ENCODE measurements around the gene DYNC1I2.
"Not testable (repeated sequence)": the region's sequence is repeated elsewhere in the genome, so short reads cannot be mapped to it uniquely, and the experiment has no call there.

DYNC1I2 gene

DNA sequence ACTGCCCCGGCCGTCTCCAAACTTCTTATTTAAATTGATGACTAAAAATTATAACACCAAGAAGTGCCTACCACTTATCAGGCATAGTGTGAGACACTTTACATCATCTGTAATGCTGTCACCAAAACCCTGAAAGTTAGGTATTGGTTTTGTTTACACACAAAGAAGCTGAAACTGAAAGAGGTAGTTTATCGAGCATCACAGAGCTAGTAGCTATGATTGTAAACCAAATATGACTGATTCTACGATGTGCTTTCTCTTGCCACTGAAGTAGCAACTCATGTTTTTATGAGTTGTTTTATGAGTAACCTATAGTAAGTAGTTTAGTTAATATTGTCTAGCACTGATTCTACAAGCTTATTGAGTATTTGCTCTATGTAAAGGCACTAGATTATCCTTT is 31.5 kb downstream of the DYNC1I2 start:
- DNase-seq (ENCODE audit: low spot score), result no peak

DNA sequence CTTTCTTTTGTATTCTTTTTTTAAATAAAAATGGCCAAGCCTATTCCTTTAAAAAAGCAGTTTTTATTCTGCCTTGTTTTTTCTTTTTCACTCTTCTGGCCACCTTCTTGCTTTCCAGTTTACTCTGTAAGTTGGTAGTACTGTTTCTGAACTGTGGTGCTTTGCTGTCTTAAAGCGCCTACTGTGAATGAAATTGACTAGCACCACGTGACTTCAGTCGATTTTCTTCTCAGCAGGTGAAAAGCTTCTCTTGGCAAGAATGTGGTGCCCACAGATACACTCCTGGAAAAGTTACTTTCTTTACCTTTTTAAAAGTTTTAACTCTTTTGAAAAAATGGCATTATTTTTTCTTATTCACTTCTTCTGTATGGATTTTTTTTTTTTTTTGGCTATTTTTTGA is 32.4 kb downstream of the DYNC1I2 start:
- no peak for DNase-seq (ENCODE audit: low spot score)

DNA sequence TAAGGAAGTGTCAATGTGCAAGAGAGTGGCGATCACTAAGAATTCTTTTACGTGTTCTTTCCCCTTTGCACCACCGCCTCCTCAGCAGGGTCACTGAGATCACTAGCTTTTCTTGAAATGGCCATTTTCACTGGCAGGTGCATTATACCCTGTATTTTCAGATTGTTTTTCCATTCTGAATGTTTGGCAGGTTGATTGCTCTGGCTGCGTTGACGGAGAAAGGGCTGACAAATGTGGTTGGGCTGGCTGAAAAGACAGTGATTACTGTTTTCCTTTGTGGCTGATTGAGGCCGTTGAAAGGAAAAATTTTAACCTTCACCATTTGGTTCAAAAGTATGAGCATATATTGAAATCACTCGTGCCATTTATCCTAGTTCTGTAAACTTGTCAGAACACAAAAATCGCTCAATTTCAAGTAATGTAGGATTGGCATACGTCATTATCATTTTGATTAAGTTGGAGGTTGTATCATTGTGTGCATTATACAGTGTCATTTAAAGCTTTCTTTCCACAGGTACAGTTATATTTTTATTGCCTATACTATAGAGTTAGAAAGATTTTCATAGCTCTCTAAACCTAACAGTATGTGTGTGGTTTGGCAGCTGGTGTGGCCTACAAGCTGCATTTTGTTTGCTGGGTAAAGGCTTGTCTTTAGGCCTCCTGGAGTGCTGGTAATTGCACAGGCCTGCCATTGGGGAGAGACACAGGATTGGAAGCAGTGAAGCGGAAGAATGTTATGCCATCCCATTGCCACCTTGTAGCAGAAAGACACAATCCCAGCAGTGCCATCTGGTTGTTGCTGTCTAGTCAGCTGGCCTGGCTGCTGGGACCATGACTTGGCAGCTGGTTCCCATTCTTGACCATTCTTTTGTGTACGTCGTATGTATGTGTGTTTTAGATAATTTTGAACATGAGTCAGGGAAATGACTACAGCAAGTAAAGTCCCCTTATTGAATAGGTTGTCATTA is 36.7 kb downstream of the DYNC1I2 start:
- no peak for DNase-seq (ENCODE audit: low spot score)

DNA sequence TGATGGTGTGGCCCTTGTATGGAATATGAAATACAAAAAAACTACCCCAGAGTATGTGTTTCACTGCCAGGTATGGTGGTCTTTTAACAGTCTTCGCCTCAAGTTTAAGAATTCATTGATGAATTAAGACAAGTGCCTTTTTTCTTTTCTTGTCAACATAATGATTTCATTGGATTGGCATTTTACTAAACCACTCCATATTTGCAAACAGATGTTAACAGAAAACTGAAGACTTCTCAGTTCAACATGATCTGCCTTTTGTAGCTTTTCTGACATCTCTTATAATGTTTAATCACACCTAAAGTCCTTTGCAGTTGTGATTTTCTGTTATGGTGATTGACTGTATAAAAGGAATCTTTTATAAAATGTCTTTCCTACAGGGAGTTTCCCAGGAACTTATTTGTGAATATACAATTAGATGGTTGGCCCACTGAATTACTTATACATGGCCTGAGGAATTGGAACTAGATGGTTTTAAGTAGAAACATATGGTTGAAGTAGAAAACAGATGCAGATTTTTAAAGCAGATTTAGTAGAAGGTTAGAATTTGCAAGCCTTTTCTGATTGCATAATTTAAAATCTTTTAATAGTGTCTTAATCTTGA is 39.7 kb downstream of the DYNC1I2 start:
- DNase-seq (ENCODE audit: low spot score), result no peak

DNA sequence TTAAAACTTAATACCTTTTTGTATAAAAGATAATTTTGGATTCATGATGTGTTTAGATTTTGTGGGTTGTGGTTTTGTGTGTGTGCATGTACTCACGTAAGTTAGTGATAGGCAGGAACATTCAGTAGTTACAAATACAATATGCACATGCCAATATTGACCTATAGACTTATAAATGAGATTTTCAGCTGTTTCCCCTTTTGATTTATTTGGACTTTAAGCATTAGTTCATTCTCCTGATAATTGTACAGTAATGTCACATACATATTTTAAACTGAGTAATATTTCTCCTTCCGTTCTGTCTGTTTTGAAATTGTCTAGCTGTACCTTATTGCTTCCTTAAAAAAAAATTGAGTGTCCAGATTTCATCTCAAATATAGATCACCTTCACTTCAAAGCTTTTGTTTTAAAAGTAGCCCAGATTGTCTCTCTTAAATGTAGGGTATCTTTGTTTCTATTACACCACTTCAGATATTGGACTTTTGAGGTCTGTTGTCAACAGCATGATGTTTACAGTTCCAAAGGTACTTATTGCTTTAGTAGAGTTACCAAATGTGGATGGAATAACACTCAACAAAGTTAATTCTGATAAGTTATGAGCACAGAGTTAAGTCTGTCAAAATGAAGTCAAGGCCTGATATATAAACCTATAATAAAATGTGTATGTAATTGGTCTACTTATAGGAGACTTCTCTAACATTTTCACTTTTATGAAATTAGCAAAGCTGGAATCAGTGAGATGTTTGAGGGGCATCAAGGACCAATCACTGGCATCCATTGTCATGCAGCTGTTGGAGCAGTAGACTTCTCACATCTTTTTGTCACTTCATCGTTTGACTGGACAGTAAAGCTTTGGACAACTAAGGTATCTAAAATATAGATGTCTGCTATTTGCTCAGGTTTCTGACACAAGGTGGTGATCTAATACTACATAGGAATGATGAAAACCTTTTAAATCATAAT is 42.0 kb downstream of the DYNC1I2 start:
- no peak for DNase-seq (ENCODE audit: low spot score)

DNA sequence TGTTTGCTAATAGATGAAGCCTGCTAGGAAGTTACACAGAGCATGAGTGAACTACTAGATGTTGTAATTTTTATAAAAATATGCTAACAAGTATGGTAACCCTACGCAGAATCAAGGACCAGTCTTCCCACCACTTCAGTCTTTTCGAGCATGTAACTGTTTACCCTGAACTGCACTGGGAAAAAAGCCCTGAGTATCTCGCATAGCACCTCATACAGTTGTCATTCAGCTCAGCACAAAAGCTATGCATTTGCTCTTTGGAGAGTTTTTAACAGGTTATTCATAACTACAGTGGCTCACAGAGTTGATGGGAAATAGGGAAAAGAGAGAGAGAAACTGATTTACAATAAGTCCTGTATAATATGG is 42.7 kb downstream of the DYNC1I2 start:
- DNase-seq (ENCODE audit: low spot score), result no peak

DNA sequence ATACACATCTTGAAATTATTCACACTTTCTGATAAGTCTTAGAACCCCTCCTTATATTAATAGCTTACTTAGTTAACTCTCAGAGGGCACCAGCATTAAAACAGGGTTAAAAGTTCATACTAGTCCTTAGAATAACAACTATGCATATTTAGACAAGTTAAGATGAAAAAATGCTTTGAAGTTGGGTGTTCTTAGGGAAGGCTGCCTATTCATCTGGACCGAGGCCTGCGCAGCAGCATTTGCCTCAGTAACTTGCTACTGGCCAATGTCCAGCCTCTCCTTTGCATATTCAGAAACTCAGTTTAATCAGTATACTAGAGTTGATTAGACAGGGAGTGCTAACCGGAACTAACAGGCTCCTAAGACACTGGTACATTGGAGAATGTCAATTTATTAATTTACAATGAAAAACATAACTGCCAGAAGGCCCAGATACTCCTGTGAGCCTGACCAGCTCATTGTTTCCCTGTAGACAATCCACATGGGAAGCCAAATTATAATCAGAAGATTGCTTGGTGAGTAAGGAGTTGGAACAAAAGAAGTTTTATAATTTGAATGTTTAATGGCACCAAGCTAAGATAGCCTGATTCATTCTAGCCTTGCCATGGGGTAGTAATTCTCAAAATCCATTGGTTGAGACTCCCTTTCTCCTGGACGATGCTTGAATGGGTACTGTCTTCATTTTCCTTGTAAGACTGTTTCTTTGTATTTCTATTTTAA is 48.9 kb downstream of the DYNC1I2 start:
- no peak for DNase-seq (ENCODE audit: low spot score)

DNA sequence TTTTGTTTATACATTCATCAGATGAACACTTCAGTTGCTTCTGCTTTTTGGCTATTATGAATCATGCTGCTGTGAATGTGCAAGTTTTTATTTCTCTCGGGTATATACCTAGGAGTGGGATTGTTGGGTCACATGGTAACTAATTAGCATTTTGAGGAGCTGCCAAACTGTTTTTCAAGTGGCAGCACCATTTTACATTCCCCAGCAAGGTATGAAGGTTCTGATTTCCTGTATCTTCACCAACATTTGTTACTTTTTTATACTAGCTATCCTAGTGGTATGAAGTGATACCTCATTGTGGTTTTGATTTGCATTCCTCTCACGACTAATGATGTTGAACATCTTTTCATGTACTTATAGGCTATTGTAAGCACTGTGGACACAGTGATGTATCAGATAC is 53.9 kb downstream of the DYNC1I2 start:
- no peak for DNase-seq (ENCODE audit: low spot score)

DNA sequence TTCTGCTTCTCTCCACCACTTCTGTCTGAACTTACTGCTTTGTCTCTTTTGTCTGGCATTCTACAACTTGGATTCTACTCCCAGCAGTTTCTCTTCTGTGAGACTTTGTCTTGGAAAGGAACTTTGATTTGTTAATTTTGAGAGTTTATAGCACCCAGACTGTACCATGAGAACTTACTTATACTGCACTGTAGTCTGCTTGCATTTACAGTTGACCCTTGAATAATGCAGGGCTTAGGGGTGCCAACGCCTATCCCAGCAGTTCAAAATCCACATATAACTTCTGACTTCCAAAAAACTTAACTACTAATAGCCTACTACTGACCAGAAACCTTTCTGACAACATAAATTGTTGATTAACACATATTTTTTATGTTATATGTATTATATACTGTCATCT is 55.5 kb downstream of the DYNC1I2 start:
- no peak for DNase-seq (ENCODE audit: low spot score)

DNA sequence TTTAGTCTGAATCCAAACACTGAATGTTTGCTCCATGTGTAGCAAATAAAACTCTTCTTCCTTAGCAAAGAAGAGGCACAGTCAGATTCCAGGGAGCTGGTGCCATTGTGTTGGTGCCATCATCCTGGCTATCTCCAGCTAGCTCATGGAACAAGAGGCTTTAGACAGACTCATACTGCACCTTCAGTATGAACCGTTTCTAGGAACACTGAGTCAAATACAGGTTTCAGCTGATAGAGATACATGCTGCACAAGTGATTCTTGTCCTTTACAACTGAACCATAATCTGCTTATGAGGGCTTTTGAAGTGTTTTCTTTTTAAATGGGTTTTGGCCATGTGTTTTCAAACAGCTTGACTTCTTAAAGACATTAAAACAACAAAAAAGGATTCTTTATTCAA is 57.9 kb downstream of the DYNC1I2 start:
- DNase-seq (ENCODE audit: low spot score), result no peak

DNA sequence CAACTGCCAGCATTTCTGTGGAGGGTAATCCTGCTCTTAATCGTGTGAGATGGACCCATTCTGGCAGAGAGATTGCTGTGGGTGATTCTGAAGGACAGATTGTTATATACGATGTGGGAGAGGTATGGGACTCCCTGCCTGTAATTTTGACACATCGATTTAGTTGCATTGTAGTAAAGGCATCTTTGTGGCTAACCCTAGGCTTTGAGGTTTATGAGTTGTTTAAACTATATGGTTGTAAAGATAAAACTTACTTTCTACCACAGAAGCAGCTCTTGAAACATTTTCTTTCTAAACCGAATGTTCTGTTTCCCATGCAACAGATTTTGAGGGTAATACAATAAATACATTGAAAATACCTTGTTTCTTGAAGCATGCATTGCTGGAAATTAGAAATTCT is 58.5 kb downstream of the DYNC1I2 start:
- no peak for DNase-seq (ENCODE audit: low spot score)

DNA sequence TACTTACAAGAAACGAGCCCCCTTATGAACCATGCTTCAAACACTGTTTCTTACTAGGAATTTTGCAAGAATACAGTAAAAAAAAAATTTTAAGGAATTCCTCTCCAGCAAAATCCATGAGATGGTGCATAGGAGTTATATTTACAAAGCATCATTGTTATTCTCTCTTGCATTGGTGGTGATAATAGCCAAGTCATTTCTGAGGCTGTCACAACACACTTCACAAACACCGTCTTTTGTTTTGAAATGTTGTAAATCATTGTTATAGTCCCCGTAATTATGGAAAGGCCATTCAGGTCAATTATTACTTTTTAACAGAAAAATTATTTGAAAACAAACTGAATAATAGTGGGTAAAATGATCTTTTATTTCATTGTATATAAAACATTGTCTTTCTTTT is 60.1 kb downstream of the DYNC1I2 start:
- no peak for DNase-seq (ENCODE audit: low spot score)

DNA sequence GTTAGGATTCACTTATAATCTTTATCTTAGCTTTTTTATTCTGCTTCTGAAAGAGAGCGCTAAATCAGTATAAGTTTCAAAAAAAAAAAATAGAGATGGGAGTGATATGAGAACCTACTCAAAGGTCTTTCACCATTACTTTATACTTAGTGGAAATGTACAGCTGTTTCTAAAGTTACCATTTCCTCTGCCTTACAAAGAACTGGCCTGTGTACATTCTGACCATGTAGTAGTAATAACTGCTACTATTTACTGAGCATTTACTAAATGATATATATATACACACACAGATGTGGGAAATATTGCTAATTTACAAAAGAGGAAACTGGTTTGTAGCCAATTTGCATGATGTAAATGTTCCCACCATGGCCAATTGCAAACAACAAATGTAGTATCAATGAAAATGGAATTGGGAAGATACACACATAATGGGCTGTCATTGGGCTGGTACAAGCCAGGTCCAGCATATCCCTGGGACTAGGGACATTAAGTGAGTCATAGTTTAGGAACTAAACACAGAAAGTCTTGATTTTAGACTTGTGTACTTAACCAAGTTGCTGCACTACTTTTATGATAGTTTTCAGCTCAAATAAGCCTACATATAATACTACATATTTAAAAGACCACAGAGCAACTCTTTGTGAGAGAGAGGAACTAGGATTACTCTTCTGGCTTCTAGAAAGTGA is 67.1 kb downstream of the DYNC1I2 start:
- DNase-seq (ENCODE audit: low spot score), result no peak

DNA sequence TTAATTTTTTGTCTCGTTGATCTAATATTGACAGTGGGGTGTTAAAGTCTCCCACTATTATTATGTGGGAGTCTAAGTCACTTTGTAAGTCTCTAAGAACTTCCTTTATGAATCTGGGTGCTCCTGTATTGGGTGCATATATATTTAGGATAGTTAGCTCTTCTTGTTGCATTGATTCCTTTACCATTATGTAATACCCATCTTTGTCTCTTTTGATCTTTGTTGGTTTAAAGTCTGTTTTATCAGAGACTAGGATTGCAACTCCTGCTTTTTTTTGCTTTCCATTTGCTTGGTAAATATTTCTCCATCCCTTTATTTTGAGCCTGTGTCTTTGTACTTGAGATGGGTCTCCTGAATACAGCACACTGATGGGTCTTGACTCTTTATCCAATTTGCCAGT is 71.5 kb downstream of the DYNC1I2 start:
- not testable (repeated sequence) for DNase-seq (ENCODE audit: low spot score)

DNA sequence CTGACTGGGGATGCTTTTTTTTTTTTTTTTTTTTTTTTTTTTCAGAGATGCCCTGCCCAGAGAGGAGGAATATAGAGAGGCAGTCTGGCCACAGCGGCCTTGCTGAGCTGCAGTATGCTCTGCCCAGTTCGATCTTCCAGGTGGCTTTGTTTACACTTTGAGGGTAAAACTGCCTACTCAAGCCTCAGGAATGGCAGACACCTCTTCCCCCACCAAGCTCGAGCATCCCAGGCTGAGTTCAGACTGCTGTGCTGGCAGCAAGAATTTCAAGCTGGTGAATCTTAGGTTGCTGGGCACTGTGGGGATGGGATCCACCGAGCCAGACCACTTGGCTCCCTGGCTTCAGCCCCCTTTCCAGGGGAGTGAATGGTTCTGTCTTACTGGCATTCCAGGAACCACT is 73.9 kb downstream of the DYNC1I2 start:
- DNase-seq (ENCODE audit: low spot score), result not testable (repeated sequence)

DNA sequence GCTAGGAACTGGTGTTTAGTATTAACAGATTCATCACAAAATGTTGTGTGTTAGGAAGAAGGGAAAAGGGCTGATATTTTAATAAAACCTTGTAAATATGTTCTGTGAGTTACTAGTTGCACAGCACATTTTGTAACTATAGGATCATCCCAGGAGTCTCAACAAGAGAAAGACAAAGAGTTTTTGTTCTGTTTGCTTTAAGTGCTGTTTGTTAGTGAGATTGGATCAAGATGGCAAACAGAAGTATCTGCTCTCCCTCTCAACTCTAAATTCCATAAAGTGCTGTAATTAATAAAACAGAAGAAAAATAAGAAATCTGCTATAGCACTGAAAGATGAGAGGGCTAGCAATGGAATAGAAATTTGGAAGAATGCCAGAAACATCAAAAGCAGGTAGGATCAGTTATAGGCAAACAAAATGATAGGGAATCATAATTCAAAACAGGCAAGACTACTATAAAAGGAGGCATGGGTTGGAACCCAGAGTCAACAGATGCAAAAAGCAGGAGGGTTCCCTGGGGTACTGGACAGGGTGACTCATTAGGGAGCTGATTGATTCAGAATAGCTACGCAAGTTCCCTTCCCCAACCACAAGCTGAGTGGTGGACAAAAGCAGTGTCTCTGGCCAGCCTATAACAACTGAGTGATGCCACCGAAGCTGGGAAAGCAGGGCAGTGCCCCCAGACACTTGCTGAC is 75.8 kb downstream of the DYNC1I2 start:
- DNase-seq (ENCODE audit: low spot score), result no peak

DNA sequence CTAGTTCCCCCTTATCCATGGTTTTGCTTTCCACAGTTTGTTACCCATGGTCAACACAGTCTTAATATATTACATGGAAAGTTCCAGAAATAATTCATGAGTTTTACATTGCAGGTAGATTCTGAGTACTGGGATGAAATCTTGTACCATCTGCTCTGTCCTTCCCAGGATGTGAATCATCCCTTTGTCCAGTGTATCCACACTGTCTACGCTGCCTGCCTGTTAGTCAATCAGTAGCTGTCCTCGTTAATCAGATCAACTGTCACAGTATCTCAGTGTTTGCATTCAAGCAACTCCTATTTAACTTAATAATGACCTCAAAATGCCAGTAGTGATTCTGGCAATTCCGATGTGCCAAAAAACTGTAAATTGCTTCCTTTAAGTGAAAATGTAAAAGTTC is 76.3 kb downstream of the DYNC1I2 start:
- DNase-seq (ENCODE audit: low spot score), result no peak

DNA sequence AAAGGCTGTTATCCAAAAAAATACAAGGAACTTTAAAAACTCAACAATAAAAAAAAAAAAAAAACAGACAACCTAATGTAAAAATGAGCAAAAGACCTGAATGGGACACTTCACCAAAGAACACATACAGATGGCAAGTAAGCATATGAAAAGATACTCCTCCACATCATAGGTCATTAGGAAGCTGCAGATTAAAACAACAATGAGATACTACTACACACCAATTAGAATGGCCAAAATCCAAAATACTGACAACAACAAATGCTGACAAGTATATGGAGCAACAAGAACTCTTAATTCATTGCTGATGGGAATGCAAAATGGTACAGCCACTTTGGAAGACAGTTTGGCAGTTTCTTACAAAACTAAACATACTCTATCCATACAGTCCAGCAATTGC is 84.2 kb downstream of the DYNC1I2 start:
- DNase-seq (ENCODE audit: low spot score), result no peak

DNA sequence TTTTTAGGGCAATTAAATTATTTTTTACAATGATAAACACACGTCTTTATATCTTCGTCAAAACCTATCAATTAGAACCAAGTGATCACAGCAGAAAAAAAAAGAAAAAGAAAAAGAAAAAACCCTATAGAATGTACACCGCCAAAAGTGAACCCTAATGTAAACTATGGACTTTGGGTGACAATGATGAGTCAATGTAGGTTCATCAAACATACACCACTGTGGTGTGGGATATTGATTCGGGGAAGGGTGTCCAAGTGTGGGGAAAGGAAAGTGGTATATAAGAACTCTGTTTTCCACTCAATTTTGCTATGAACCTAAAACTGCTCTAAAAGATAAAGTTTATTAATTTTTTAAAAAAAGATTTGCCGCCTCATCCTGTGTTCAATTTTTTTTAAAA is 85.1 kb downstream of the DYNC1I2 start:
- no peak for DNase-seq (ENCODE audit: low spot score)

DNA sequence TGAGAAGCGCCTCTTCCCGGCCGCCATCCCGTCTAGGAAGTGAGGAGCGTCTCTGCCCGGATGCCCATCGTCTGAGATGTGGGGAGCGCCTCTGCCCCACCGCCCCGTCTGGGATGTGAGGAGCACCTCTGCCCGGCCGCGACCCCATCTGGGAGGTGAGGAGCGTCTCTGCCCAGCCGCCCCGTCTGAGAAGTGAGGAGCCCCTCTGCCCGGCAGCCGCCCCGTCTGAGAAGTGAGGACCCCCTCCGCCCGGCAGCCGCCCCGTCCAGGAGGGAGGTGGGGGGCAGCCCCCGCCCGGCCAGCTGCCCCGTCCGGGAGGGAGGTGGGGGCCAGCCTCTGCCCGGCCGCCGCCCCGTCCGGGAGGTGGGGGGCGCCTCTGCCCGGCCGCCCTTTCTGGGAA is 87.3 kb downstream of the DYNC1I2 start:
- DNase-seq (ENCODE audit: low spot score), result not testable (repeated sequence)

DNA sequence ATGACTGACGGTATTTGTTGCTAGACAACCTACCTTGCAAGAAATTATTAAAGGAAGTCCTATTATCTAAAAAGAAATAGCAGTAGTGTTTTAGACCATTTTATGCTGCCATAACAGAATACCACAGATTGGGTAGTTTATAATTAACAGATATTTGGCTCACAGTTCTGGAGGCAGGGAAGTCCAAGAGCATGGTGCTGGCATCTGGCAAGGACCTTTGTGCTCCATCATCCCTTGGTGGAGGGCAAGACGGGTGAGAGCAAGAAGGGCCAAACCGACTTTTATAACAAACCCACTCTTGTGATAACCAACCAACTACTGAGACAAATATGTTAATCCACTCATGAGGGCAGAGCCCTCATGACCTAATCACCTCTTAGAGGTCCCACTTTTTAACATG is 91.2 kb downstream of the DYNC1I2 start:
- DNase-seq (ENCODE audit: low spot score), result no peak
